GM10847 (cell line): ENCODE data around the gene RAB5A.

Source experiments
- POLR2A ChIP-seq: IDR thresholded peaks from 2 replicates; pipeline ENCODE4 v1.6.1; 2011; ENCODE audit not compliant: insufficient read length; ENCODE audit errors: extremely low read depth

The RAB5A gene, protein sequence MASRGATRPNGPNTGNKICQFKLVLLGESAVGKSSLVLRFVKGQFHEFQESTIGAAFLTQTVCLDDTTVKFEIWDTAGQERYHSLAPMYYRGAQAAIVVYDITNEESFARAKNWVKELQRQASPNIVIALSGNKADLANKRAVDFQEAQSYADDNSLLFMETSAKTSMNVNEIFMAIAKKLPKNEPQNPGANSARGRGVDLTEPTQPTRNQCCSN

DNA sequence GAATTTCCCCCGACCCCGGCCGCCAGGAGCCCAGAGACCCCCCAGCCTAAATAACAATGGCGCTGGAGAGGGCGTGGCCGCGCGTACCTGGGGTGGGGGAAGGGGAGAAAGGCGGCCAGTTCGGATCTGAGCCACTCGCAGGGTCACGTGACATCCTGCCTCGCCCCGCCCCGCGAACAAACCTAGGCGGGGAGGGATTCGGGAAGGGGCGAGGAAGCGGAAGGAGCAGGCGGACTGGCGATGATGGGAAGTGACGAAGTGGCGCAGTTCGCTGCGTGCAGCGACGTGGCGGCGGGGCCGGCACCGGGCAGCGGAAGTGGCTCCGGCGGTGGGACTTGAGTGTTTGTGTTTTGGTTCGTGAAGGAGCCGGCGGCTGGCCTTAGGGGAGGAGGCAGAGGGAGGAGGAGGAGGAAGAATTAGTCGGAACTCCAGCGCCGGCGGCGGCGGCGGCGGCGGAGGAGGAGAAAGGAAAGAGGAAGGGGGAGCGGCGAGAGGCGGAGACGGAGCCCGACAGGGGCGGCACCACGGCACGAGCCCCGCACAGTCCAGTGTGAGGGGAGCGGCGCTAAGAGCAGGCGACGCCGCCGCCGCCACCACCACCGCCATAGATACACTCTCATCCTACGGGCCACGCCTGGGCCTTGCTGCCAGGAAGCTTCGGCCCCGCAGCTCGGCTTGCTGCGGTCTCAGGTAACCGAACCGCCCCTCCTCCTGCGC is at the start of gene RAB5A:
RAB5A (plus strand) TSS at position 266 of the 717 bp plus-strand sequence. CDS start 3,802 bp downstream, outside the sequence.
- TF ChIP-seq POLR2A: peak; percentile 40

DNA sequence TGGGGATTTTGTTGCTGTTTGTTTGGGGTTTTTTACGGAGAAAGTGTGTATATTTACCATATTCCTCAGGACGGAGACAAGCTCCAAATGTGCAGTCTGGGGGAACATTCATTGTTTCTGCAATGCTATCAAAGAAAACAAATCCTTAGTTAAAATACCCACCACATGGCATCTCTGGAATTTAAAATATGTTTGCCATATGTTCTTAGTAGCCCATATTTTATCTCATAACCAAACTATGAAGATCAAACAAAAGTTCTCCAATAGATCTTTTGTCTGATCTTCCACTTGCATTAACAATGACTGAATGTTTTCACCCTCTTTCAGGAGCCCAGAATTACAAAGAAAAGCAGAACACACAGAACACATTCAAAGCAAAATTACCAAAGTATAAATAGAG is 48.2 kb upstream of the RAB5A start:
- no peak for TF ChIP-seq POLR2A

DNA sequence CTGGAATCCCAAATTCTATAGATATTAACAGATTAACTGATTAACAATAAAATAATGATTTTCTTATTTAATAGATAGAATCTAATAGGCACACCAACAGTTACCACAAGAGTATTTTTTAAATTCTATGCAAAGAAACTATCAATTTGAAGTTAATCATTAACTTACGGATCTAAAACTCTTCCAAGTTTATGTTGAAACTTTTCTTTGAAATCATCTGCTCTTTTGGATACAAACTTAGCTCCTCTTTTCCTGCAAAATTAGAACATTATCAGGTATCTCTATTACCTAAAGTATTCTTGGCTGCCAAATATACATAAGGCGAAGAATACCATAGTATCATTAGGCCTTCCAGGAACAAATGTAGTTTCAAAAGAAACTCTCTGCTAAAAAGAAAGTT is 47.6 kb upstream of the RAB5A start:
- no peak for TF ChIP-seq POLR2A

DNA sequence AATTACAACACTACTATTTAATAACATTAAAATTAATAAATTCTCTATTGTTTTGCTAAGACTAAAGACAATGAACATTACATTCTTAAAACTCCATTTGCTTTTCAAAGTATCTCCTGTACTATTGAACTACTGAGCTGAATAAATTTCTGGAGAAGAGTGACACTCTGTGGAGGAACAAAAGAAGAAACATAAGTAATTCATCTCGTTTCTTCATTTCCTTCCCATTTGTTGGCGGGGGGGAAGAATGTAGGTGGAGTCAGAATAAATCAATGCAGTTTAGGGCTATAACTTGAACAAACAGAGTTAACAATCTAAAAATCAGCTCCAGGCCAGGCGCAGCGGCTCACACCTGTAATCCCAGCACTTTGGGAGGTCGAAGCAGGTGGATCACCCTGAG is 45.6 kb upstream of the RAB5A start:
- no peak for TF ChIP-seq POLR2A

DNA sequence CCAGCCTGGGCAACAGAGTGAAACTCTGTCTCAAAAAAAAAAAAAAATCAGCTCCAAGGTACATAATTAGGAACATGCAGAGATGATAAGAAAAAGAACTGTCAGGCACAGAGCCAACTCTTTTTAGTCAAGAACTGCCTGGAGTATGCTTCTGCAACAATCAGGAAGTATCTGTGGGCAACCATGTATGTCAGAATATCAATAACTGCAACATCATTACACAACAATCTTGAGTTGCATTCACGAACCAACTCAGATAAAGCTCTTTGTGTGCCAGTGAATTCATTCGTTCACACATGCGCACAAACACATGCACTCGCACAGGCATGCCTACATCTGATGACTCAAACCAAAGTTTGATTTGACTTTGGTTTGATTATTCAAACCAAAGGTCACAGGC is 45.0 kb upstream of the RAB5A start:
- no peak for TF ChIP-seq POLR2A

DNA sequence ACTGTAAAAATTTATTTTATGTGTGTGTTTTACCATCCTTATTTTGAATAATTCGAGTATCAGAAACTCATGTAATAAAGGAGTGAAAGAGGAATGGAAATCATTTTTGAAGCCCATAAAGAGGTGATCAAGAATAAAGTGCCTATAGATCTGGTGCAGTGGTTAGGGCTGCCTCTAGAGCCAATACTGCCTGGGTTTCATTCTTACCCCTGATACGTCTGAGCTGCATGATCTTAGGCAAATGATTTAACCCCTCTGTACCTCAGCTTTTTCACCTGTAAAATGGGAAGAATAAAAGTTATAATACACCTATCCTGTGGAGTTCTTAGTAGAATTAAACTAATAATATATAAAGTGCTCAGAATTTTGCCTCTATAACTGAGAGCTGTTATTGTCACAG is 43.2 kb upstream of the RAB5A start:
- no peak for TF ChIP-seq POLR2A

DNA sequence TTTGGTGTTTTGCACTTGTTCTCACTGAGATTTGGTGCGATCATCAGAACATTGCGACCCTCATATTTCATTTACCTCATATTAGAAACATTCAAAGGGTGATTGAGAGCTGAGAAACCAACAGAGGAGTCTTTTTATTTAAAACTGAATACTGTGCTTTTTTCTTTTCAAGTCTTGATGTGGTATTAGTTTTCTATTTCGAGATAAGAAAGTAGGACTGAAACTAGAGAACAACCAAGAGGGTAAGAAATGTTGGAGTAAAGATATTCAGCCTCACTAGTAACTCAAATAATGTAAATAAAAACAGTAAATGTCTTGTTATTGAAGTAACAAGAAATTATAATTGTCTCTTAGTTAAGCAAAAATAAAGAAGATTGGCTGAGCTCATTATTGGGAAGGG is 39.4 kb upstream of the RAB5A start:
- TF ChIP-seq POLR2A: no peak

DNA sequence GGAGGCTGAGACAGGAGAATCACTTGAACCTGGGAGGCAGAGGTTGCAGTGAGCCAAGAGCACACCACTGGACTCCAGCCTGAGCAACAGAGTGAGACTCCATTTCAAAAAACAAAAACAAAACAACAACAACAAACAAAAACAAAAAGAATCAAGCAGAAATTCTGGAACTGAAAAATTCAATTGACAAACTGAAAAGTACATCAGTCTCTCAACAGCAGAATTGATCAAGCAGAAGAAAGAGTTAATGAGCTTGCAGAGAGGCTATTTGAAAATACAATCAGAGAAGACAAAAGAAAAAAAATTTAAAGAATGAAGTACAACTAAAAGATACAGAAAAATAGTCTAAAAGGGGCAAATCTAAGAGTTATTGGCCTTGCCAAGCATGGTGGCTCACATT is 35.4 kb upstream of the RAB5A start:
- no peak for TF ChIP-seq POLR2A

DNA sequence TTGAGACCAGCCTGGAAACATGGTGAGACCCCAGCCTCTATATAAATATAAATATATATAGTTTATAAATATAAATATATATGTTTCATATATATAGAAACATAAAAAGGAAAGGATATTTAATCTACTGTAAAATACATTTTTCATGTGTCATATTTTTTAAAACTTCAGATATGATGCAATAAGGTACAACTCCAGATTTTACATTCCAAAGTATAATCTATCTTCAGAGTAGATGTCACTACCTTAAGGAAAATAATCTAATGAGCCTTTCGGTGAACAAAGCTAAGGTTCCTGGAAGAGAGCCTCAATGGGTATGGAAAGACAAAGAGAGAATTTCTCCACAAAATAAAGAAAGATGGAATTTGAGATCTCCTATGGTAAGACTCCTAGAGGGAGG is 29.7 kb upstream of the RAB5A start:
- no peak for TF ChIP-seq POLR2A

DNA sequence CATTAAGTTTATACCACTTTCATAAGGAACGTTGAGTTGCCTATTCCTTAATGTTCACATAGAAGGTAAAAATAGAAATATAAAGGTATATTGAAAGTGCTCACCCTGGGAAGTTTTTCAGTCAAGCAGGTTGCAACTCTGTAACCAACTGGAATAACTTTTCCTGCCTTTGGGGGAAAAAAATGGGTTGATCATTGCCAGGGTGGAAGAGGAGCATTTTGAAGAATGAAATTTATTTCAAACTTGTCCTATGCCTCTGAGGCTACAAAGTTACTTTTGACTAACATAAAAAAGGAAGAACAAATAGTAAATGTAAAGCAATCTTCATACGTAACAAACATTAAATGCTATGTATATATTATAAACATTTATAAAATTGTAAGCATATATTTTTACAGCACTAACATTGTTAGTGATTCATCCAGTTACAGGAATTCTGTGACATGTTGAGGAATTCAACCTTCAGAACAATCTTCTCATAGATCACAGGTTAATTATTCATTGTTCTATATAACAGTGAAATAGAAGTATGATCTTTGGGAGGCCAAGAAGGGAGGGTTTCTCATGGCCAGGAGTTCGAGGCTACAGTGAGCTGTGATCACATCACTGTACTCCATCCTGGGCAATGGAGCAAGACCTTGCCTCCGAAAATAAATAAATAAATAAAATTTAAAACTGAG is 26.4 kb upstream of the RAB5A start:
- no peak for TF ChIP-seq POLR2A

DNA sequence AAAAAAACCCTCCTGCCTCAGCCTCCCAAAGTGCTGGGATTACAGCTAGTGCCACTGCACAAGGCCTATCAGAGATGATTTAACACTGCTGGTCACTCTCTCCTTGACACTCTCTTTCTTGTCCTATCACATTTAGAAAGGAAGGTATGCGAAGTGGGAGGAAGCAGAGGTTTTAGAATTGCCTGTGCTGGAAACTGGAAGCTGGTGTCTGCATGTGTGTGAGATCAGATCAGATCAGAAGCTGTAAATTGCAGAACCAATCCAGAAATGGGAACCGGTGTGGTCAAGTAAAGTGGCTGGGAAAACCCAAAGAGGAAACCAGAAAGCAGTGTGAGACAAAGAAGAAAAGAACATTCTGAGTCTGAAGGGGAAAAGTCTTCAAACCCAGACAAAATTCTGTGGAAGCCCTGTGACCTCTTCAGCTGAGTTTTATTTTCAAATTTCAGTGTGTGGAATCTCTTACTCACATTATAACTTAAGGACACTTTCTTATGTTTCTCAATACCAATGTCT is 15.7 kb upstream of the RAB5A start:
- TF ChIP-seq POLR2A: no peak

DNA sequence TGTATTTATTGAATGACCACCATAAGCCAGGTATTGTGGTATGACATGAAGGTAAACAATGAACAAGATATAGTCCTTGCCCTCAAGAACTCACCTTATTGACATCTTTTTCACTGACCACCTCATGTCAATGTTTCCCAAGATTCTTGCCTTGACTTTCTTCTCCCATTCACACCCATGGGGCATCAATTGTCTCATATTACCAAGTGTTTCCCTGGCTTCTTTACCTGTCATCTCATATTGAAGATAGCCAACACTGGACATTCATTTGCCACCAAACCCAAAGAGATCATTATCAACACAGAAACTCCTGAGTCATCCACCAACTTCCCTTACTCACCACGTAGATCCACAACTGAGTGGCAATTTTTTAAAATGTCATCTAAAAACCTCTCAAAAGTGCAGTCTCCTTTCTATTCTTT is 15.1 kb upstream of the RAB5A start:
- TF ChIP-seq POLR2A: no peak

DNA sequence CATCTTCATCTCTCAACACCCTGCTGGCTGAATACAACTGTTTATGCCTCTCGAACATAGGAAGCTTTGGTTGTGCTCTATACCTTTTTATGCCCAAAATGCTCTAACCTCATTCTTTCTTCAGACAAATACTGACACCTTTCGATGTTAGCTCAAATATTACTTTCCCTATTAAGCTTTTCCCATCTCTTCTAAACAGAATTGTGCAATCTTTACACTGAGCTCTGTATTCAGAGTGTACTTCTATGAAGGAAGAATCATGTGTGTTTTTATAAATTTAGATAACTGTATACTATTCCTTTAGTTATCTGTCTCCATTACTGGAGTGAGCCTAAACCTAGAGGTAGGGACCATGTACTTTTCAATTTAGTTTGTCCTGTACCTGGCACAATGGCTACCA is 14.5 kb upstream of the RAB5A start:
- TF ChIP-seq POLR2A: no peak

DNA sequence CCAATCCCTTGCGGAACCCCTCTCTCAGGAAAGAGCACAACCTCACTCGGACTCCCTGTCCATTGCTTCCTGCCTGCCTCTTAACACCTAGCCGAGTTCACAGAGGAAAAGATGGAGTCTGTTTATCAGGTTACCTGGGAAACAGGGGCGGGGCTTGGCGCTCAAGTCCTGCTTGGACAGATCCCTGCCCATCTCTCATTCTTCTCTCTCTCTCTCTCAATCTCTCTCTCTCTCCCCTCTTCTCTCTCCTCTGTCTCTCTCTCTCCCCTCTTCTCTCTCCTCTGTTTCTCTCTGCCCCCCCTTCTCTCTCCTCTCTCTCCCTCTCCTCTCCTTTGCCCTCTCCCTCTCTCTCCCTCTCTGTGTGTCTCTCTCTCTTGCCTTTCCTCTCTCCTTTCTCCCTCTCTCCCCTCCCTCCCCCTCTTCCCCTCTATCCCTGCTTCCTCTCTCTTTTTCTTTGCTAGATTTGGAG is 12.8 kb upstream of the RAB5A start, which contains the start of gene EFHB:
EFHB (minus strand) TSS at position 120 of the 469 bp plus-strand sequence. CDS start 199 bp downstream, outside the sequence.
- no peak for TF ChIP-seq POLR2A

DNA sequence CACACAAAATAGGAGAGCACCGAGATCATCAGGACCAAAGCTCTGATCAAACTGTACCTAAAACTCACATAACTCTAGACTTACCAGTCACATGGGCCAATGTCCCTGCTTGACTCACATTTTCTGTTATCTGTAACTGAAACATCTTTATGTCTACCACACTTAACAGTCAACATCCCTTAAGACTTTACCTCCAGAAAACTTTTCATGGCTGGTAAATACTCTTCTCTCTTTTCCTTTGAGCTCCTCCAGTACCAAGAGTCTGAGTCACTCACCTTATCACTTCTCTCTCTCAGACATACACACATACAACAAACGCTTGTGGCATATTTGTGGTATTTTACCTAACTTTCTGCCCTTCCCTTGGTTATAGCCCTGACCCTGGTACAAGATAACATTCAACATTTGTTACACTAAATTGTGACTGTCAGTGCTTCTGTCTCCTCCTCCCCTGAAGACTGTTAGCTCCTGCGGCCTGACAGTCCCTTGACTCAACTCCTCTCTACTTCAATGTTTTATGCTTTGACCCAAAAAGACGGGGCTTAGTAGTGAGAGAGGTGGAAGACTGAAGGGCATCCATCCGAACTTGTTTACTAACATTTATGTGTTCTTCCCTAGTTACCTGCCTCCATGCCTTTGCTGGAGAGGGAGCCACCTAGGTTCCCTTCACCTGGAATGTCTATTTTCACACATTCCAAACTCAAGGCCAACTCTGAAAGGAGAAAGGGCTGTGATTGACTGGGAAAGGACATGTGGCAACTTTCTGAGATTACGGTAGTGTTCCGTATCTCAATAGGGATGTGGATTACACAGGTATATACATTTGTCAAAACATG is 9.2 kb upstream of the RAB5A start:
- no peak for TF ChIP-seq POLR2A
